Effector memory CD8-positive, alpha-beta T cell (primary cell): ENCODE results near the gene CD164L2.
A peak's percentile ranks its signal among the peaks of the same experiment; 100 is the strongest.

Experiments used
- ATAC-seq: fragments of 150-1000 bp; cut with Tn5 transposase; replicated peaks from 2 replicates; pipeline ENCODE4 v1.10.0; 2021; ENCODE audit warnings: mild to moderate bottlenecking, moderate library complexity
- DNase-seq, 3 experiments: peaks; one replicate each; pipeline ENCODE4 v3.0.0; 2021
- H3K27ac Mint-ChIP-seq, 2 donors: one replicate each; pipeline ENCODE4 v1.8.0; 2022; ENCODE audit warnings: mild to moderate bottlenecking in 2 of 2, mixed read lengths in 2 of 2, moderate library complexity in 2 of 2
- H3K27me3 Mint-ChIP-seq, 2 donors: one replicate each; pipeline ENCODE4 v1.8.0; 2022; ENCODE audit warnings: mixed read lengths in 2 of 2
- H3K36me3 Mint-ChIP-seq: one replicate; pipeline ENCODE4 v1.8.0; 2022; ENCODE audit warnings: mild to moderate bottlenecking, moderate library complexity, mixed read lengths; ENCODE audit not compliant: insufficient read depth
- H3K4me1 Mint-ChIP-seq, 2 donors: one replicate each; pipeline ENCODE4 v1.8.0; 2022; ENCODE audit warnings: low read depth in 2 of 2, mixed read lengths in 2 of 2
- H3K4me3 Mint-ChIP-seq, 2 donors: one replicate each; pipeline ENCODE4 v1.8.0; 2022; ENCODE audit warnings: mild to moderate bottlenecking in 2 of 2, mixed read lengths in 2 of 2, moderate library complexity in 2 of 2
- H3K9me3 Mint-ChIP-seq, 2 donors: one replicate each; pipeline ENCODE4 v1.8.0; 2022; ENCODE audit warnings: mixed read lengths in 2 of 2

CD164L2 gene

GRCh38 chr1:27400082-27400962, 17.2 kb upstream of the CD164L2 start:
- Mint-ChIP-seq H3K27ac (peak overlapping the region in 1 of 2 donors; percentile 85), H3K9me3 (no peaks in the 10 kb centered on the region), H3K4me3 (no peak overlapping the region), H3K36me3 (peaks cover 14% of the 10 kb centered on the region), H3K27me3 (no peaks in the 10 kb centered on the region), H3K4me1 (peaks cover 5 to 26% of the 10 kb centered on the region in 2 donors)
- ATAC-seq (no peak), DNase-seq (no peak)

- H3K27ac Mint-ChIP-seq = peak overlapping the region; percentile 72 to 81
These were observed 16.3 kb upstream of the CD164L2 start for GRCh38 chr1:27399251-27400025.

GRCh38 chr1:27398405-27399149, 15.4 kb upstream of the CD164L2 start:
- DNase-seq (no peak), ATAC-seq (no peak)
- Mint-ChIP-seq H3K4me1 (peaks cover 4 to 21% of the 10 kb centered on the region in 2 donors), H3K36me3 (peaks cover 15% of the 10 kb centered on the region), H3K4me3 (no peak overlapping the region), H3K27ac (peak overlapping the region; percentile 72 to 81), H3K9me3 (no peaks in the 10 kb centered on the region), H3K27me3 (no peaks in the 10 kb centered on the region)

More at GRCh38 chr1:27399251-27400025, 16.3 kb upstream of the CD164L2 start:
- Mint-ChIP-seq H3K9me3 (no peaks in the 10 kb centered on the region), H3K4me3 (no peak overlapping the region), H3K4me1 (peaks cover 8 to 26% of the 10 kb centered on the region in 2 donors), H3K36me3 (peaks cover 14% of the 10 kb centered on the region), H3K27me3 (no peaks in the 10 kb centered on the region)
- DNase-seq (no peak), ATAC-seq (no peak)

- Mint-ChIP-seq H3K4me1 (peaks cover 4 to 15% of the 10 kb centered on the region in 2 donors), H3K4me3 (no peak overlapping the region), H3K9me3 (no peaks in the 10 kb centered on the region), H3K27ac (no peak overlapping the region), H3K36me3 (peaks cover 20% of the 10 kb centered on the region), H3K27me3 (no peaks in the 10 kb centered on the region)
- ATAC-seq = no peak
- no peak for DNase-seq
These were observed 14.6 kb upstream of the CD164L2 start for GRCh38 chr1:27397749-27398148.

GRCh38 chr1:27397110-27397509, 14.0 kb upstream of the CD164L2 start:
- Mint-ChIP-seq H3K4me3 (no peak overlapping the region), H3K9me3 (no peaks in the 10 kb centered on the region), H3K27me3 (peaks cover 0 to 5% of the 10 kb centered on the region in 2 donors), H3K4me1 (peaks cover 7 to 16% of the 10 kb centered on the region in 2 donors), H3K36me3 (peaks cover 24% of the 10 kb centered on the region), H3K27ac (no peak overlapping the region)
- DNase-seq = no peak
- ATAC-seq = no peak

- Mint-ChIP-seq H3K27me3 (peaks cover 0 to 10% of the 10 kb centered on the region in 2 donors), H3K4me3 (no peak overlapping the region), H3K36me3 (peaks cover 24% of the 10 kb centered on the region), H3K9me3 (no peaks in the 10 kb centered on the region), H3K27ac (peak overlapping the region in 1 of 2 donors; percentile 8), H3K4me1 (peaks cover 14 to 19% of the 10 kb centered on the region in 2 donors)
- peak; percentile 73 to 84 (median 80) for DNase-seq
- ATAC-seq = peak; percentile 43
These were observed 12.5 kb upstream of the CD164L2 start for GRCh38 chr1:27395441-27396195.

GRCh38 chr1:27394925-27395324, 11.8 kb upstream of the CD164L2 start:
- DNase-seq = no peak
- Mint-ChIP-seq H3K27me3 (peaks cover 0 to 10% of the 10 kb centered on the region in 2 donors), H3K36me3 (peaks cover 24% of the 10 kb centered on the region), H3K4me1 (peaks cover 14 to 15% of the 10 kb centered on the region in 2 donors), H3K4me3 (no peak overlapping the region), H3K9me3 (no peaks in the 10 kb centered on the region), H3K27ac (peak overlapping the region in 1 of 2 donors; percentile 8)
- ATAC-seq = no peak

GRCh38 chr1:27394282-27394658, 11.1 kb upstream of the CD164L2 start:
- H3K9me3 Mint-ChIP-seq = no peaks in the 10 kb centered on the region
- DNase-seq (no peak), ATAC-seq (no peak)
- peaks cover 14 to 15% of the 10 kb centered on the region in 2 donors for H3K4me1 Mint-ChIP-seq
- H3K27ac Mint-ChIP-seq = no peak overlapping the region
- H3K36me3 Mint-ChIP-seq = peaks cover 24% of the 10 kb centered on the region
- peaks cover 0 to 10% of the 10 kb centered on the region in 2 donors for H3K27me3 Mint-ChIP-seq
- peak overlapping the region in 1 of 2 donors; percentile 26 for H3K4me3 Mint-ChIP-seq

- H3K36me3 Mint-ChIP-seq = peaks cover 24% of the 10 kb centered on the region
- H3K9me3 Mint-ChIP-seq = no peaks in the 10 kb centered on the region
- no peak for DNase-seq
- H3K4me3 Mint-ChIP-seq = peak overlapping the region; percentile 20 to 93
- peaks cover under 1 to 12% of the 10 kb centered on the region in 2 donors for H3K27me3 Mint-ChIP-seq
- H3K27ac Mint-ChIP-seq = no peak overlapping the region
- ATAC-seq = no peak
- peaks cover 14 to 15% of the 10 kb centered on the region in 2 donors for H3K4me1 Mint-ChIP-seq
These were observed 10.6 kb upstream of the CD164L2 start for GRCh38 chr1:27393641-27394281.

GRCh38 chr1:27392778-27393635, 9.9 kb upstream of the CD164L2 start:
- H3K27ac Mint-ChIP-seq = peak overlapping the region; percentile 69 to 96
- peaks cover 24% of the 10 kb centered on the region for H3K36me3 Mint-ChIP-seq
- H3K4me1 Mint-ChIP-seq = peaks cover 14 to 19% of the 10 kb centered on the region in 2 donors
- DNase-seq (no peak), ATAC-seq (no peak)
- H3K4me3 Mint-ChIP-seq = peak overlapping the region; percentile 84 to 93
- no peaks in the 10 kb centered on the region for H3K9me3 Mint-ChIP-seq
- peaks cover 4 to 17% of the 10 kb centered on the region in 2 donors for H3K27me3 Mint-ChIP-seq

GRCh38 chr1:27392096-27392777, 9.1 kb upstream of the CD164L2 start, which contains the start of gene GPR3:
GPR3 (plus strand) TSS chr1:27392622; CDS start chr1:27393799, 1,177 bp downstream.
- H3K27ac Mint-ChIP-seq = peak within 1 kb of the TSS; percentile 69 to 96
- ATAC-seq (peak; percentile 92), DNase-seq (peak; percentile 85 to 89 (median 89))
- peaks cover 24% of the 10 kb centered on the region for H3K36me3 Mint-ChIP-seq
- peaks cover 14 to 19% of the 10 kb centered on the region in 2 donors for H3K4me1 Mint-ChIP-seq
- H3K27me3 Mint-ChIP-seq = peaks cover 4 to 17% of the 10 kb centered on the region in 2 donors
- peak within 1 kb of the TSS; percentile 84 to 93 for H3K4me3 Mint-ChIP-seq
- H3K9me3 Mint-ChIP-seq = no peaks in the 10 kb centered on the region
